ENCODE measurements around the gene EEFSEC. TPM values are rescaled to one million over a fixed set of nuclear protein-coding genes. Genes with fewer than 3 reads are reported as not detected.

Gene EEFSEC
- total RNA-seq, 1 experiment from 2014 or later = 9.6 TPM

DNA sequence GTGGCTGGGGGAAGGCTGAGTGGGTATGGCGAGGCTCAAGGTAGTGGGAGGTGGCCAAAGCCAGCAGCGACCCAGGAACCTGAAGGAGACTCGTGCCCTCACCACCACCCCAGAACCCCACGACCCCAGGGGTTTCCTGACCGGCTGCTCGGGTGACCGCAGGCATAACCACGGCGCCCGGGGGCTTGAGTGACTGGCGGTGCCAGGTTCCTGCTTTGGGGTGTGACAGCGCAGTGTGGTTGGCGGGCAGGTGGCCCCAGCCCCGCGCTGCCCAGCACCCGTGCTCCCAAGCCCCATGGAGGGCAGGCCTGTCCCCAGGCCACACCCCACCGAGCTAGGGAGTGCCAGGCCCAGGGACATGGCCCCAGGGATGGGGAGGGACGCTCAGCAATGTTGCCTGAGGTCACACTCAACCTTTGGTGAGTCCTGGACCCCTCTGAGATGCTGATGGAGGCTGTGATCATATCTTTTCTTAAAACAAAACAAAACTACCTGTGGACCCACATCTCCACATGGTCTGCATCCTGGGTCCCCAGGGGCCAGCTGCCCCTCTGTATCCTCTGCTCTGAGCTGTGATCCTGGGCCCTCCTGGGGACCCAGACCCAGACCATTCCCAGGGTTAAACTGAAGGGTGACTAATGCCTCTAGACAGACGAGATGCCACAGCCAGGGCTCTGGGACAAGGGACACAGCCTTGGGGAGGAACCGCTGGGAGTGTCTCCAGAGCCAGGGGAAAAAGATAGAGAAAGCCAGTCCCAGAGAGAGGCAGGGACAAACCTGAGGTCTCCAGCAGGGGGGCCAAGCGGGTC lies 300.4 kb downstream of the EEFSEC start:
- no peak overlapping the region for H3K9ac ChIP-seq (ENCODE audit: low read length)
- CTCF ChIA-PET = no interaction called here
- POLR2A ChIA-PET (ENCODE audit: unreplicated experiment) = no interaction called here
- no TSS peak for BruUV-seq (replicated peaks)
- H3K27me3 ChIP-seq (ENCODE audit: low read length) = no peaks in the 10 kb centered on the region
- H3K27ac ChIP-seq (ENCODE audit: low read length) = no peak overlapping the region
- H3F3A ChIP-seq (ENCODE audit: low read length, unreplicated experiment) = no peaks in the 10 kb centered on the region
- no peaks in the 10 kb centered on the region for H3K9me2 ChIP-seq (replicated peaks; ENCODE audit: low read length)
- no peak overlapping the region for H2AFZ ChIP-seq (ENCODE audit: low read length)
- no peak overlapping the region for H3K4me3 ChIP-seq (ENCODE audit: low read length)
- no peaks in the 10 kb centered on the region for H3K36me3 ChIP-seq (ENCODE audit: low read depth, low read length)
- H3K4me1 ChIP-seq (ENCODE audit: insufficient read depth, low read length) = no peaks in the 10 kb centered on the region
- H4K20me1 ChIP-seq (ENCODE audit: low read length) = no peaks in the 10 kb centered on the region
- no peak for TF ChIP-seq EZH2phosphoT487 (IDR thresholded peaks at IDR 0.05; ENCODE audit: borderline replicate concordance, low read length)
- TF ChIP-seq, protein P1, sequence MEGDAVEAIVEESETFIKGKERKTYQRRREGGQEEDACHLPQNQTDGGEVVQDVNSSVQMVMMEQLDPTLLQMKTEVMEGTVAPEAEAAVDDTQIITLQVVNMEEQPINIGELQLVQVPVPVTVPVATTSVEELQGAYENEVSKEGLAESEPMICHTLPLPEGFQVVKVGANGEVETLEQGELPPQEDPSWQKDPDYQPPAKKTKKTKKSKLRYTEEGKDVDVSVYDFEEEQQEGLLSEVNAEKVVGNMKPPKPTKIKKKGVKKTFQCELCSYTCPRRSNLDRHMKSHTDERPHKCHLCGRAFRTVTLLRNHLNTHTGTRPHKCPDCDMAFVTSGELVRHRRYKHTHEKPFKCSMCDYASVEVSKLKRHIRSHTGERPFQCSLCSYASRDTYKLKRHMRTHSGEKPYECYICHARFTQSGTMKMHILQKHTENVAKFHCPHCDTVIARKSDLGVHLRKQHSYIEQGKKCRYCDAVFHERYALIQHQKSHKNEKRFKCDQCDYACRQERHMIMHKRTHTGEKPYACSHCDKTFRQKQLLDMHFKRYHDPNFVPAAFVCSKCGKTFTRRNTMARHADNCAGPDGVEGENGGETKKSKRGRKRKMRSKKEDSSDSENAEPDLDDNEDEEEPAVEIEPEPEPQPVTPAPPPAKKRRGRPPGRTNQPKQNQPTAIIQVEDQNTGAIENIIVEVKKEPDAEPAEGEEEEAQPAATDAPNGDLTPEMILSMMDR (conservative IDR thresholded peaks at IDR 0.05; ENCODE audit: low read depth, low read length) = no peak
- TF ChIP-seq EZH2 (IDR thresholded peaks at IDR 0.05; ENCODE audit: low read length, unreplicated experiment) = no peak
- H3K9me3 ChIP-seq (ENCODE audit: low read length) = no peaks in the 10 kb centered on the region
- intact Hi-C loops (cut with micrococcal nuclease) = no loop called here
- ATAC-seq (no peak), DNase-seq (no peak)
- no peaks in the 10 kb centered on the region for H3K79me2 ChIP-seq (ENCODE audit: low read length)
- H3K4me2 ChIP-seq (ENCODE audit: low read length) = no peak overlapping the region

DNA sequence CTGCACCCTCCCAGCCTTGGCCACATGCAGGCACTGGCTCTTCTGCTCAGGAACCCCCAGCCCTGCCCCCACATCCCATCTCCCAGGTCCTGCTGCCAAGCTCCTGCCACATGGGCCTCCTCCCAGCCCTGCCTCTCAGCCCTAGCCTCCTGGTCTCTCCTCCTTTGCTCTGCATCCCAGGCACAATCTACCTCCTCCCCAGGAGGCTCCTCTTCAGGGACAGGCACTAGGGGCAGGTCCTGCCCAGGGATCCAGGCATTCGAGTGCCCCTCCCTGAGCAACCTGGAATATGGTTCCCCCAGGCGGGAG lies 301.0 kb downstream of the EEFSEC start:
- POLR2A ChIA-PET (ENCODE audit: unreplicated experiment) = no interaction called here
- Histone ChIP-seq H3K4me2 (ENCODE audit: low read length) (no peak overlapping the region), H3F3A (ENCODE audit: low read length, unreplicated experiment) (no peaks in the 10 kb centered on the region), H3K4me1 (ENCODE audit: insufficient read depth, low read length) (no peaks in the 10 kb centered on the region), H3K27ac (ENCODE audit: low read length) (no peak overlapping the region), H3K9me3 (ENCODE audit: low read length) (no peaks in the 10 kb centered on the region), H3K36me3 (ENCODE audit: low read depth, low read length) (no peaks in the 10 kb centered on the region), H2AFZ (ENCODE audit: low read length) (no peak overlapping the region), H4K20me1 (ENCODE audit: low read length) (no peaks in the 10 kb centered on the region), H3K79me2 (ENCODE audit: low read length) (no peaks in the 10 kb centered on the region), H3K4me3 (ENCODE audit: low read length) (no peak overlapping the region), H3K9me2 (replicated peaks; ENCODE audit: low read length) (no peaks in the 10 kb centered on the region), H3K27me3 (ENCODE audit: low read length) (no peaks in the 10 kb centered on the region), H3K9ac (ENCODE audit: low read length) (no peak overlapping the region)
- CTCF ChIA-PET = no interaction called here
- DNase-seq (no peak), ATAC-seq (no peak)
- intact Hi-C loops (cut with micrococcal nuclease) = no loop called here
- TF ChIP-seq, protein P1 (conservative IDR thresholded peaks at IDR 0.05; ENCODE audit: low read depth, low read length) = no peak
- no peak for TF ChIP-seq EZH2phosphoT487 (IDR thresholded peaks at IDR 0.05; ENCODE audit: borderline replicate concordance, low read length)
- no TSS peak for BruUV-seq (replicated peaks)

- ChIA-PET CTCF (no interaction called here), POLR2A (ENCODE audit: unreplicated experiment) (no interaction called here)
- no peaks in the 10 kb centered on the region for H3K4me1 ChIP-seq (ENCODE audit: insufficient read depth, low read length)
- H3K27me3 ChIP-seq (ENCODE audit: low read length) = no peaks in the 10 kb centered on the region
- no peak overlapping the region for H3K4me3 ChIP-seq (ENCODE audit: low read length)
- H3K9me3 ChIP-seq (ENCODE audit: low read length) = no peaks in the 10 kb centered on the region
- H3K9me2 ChIP-seq (replicated peaks; ENCODE audit: low read length) = no peaks in the 10 kb centered on the region
- no peak overlapping the region for H3K4me2 ChIP-seq (ENCODE audit: low read length)
- ATAC-seq = no peak
- H2AFZ ChIP-seq (ENCODE audit: low read length) = no peak overlapping the region
- no peak for DNase-seq
- H4K20me1 ChIP-seq (ENCODE audit: low read length) = no peaks in the 10 kb centered on the region
- no peaks in the 10 kb centered on the region for H3F3A ChIP-seq (ENCODE audit: low read length, unreplicated experiment)
- TF ChIP-seq EZH2 (IDR thresholded peaks at IDR 0.05; ENCODE audit: low read length, unreplicated experiment) (no peak), EZH2phosphoT487 (IDR thresholded peaks at IDR 0.05; ENCODE audit: borderline replicate concordance, low read length) (no peak)
- TF ChIP-seq, protein P1 (conservative IDR thresholded peaks at IDR 0.05; ENCODE audit: low read depth, low read length) = no peak
- intact Hi-C loops (cut with micrococcal nuclease) = no loop called here
- no TSS peak for BruUV-seq (replicated peaks)
- H3K27ac ChIP-seq (ENCODE audit: low read length) = no peak overlapping the region
- H3K9ac ChIP-seq (ENCODE audit: low read length) = no peak overlapping the region
- no peaks in the 10 kb centered on the region for H3K79me2 ChIP-seq (ENCODE audit: low read length)
- no peaks in the 10 kb centered on the region for H3K36me3 ChIP-seq (ENCODE audit: low read depth, low read length)
These were observed 301.8 kb downstream of the EEFSEC start for GRCh38 chr3:128455116-128455515.

Measured in PC-3 (cell line).